Activated CD4-positive, alpha-beta T cell treated with anti-CD3 and anti-CD28 coated beads, Interleukin-2, amount 50 U/mL, for 16 hours (primary cell): ENCODE results near the gene RAB14.
"Not testable (repeated sequence)": the region's sequence is repeated elsewhere in the genome, so short reads cannot be mapped to it uniquely, and the experiment has no call there.

Experiments used
- DNase-seq: peaks from one replicate; pipeline ENCODE4 v3.0.0-alpha.2; 2020

The RAB14 gene

GRCh38 chr9:121150188-121150587, 51.5 kb downstream of the RAB14 start:
- DNase-seq, result no peak

- DNase-seq, result no peak
Measured at GRCh38 chr9:121144482-121144881, 57.2 kb downstream of the RAB14 start.

GRCh38 chr9:121143771-121144170, 57.9 kb downstream of the RAB14 start:
- no peak for DNase-seq

GRCh38 chr9:121141706-121142105, 60.0 kb downstream of the RAB14 start:
- DNase-seq, result no peak

- DNase-seq, result no peak
Measured at GRCh38 chr9:121141306-121141705, 60.4 kb downstream of the RAB14 start.

- no peak for DNase-seq
Measured at GRCh38 chr9:121140162-121140561, 61.5 kb downstream of the RAB14 start.

GRCh38 chr9:121138973-121139372, 62.7 kb downstream of the RAB14 start:
- no peak for DNase-seq

- DNase-seq, result no peak
Measured at GRCh38 chr9:121138561-121138960, 63.1 kb downstream of the RAB14 start.

GRCh38 chr9:121135642-121136041, 66.0 kb downstream of the RAB14 start:
- DNase-seq, result no peak

GRCh38 chr9:121133104-121133816, 68.4 kb downstream of the RAB14 start:
- peak; percentile 54 for DNase-seq

GRCh38 chr9:121129384-121129783, 72.3 kb downstream of the RAB14 start:
- not testable (repeated sequence) for DNase-seq
